ENCODE measurements around the gene GLUD1.

DNA sequence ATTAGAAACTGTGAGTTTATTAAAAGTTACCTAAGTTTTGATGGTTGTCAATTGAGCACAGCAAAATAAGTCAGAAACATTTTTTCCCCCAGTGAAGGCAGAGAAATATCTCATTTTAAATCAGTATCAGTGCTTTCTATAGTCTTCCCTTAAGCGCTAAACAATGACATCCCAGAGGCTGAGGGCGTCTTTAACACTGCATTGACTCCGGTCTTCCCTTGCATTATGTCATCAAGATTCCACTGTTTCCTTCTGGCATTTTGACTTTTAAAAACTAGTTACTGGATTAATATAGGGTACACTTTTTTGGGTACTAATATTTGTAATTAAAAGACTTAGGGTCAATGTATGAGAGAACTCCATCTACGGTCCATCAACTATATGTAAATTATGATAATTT is 3.9 kb downstream of the GLUD1 start:
- TF ChIP-seq, protein P1, sequence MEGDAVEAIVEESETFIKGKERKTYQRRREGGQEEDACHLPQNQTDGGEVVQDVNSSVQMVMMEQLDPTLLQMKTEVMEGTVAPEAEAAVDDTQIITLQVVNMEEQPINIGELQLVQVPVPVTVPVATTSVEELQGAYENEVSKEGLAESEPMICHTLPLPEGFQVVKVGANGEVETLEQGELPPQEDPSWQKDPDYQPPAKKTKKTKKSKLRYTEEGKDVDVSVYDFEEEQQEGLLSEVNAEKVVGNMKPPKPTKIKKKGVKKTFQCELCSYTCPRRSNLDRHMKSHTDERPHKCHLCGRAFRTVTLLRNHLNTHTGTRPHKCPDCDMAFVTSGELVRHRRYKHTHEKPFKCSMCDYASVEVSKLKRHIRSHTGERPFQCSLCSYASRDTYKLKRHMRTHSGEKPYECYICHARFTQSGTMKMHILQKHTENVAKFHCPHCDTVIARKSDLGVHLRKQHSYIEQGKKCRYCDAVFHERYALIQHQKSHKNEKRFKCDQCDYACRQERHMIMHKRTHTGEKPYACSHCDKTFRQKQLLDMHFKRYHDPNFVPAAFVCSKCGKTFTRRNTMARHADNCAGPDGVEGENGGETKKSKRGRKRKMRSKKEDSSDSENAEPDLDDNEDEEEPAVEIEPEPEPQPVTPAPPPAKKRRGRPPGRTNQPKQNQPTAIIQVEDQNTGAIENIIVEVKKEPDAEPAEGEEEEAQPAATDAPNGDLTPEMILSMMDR (conservative IDR thresholded peaks at IDR 0.05): no peak
- TF ChIP-seq EZH2 (IDR thresholded peaks at IDR 0.05; ENCODE audit: low read depth): no peak

All from PC-9 (cell line).